ENCODE measurements around the gene MIPOL1.
"Not testable (repeated sequence)": the region's sequence is repeated elsewhere in the genome, so short reads cannot be mapped to it uniquely, and the experiment has no call there.

The MIPOL1 gene

GRCh38 chr14:37457334-37457733, 259.6 kb downstream of the MIPOL1 start:
- no peak overlapping the region for H3K4me3 ChIP-seq (ENCODE audit: low read depth, low read length)
- no peak for DNase-seq (ENCODE audit: low read depth)
- TF ChIP-seq CTCF (IDR thresholded peaks at IDR 0.05; ENCODE audit: insufficient read depth, low read depth, low read length, missing control alignments) = no peak

GRCh38 chr14:37462426-37462825, 264.7 kb downstream of the MIPOL1 start:
- H3K4me3 ChIP-seq (ENCODE audit: low read depth, low read length) = not testable (repeated sequence)

GRCh38 chr14:37464192-37464858, 266.6 kb downstream of the MIPOL1 start:
- DNase-seq (ENCODE audit: low read depth) = no peak
- TF ChIP-seq CTCF (IDR thresholded peaks at IDR 0.05; ENCODE audit: insufficient read depth, low read depth, low read length, missing control alignments) = no peak
- no peak overlapping the region for H3K4me3 ChIP-seq (ENCODE audit: low read depth, low read length)

More at GRCh38 chr14:37462426-37462825, 264.7 kb downstream of the MIPOL1 start:
- not testable (repeated sequence) for DNase-seq (ENCODE audit: low read depth)

GRCh38 chr14:37466003-37466622, 268.4 kb downstream of the MIPOL1 start:
- TF ChIP-seq CTCF (IDR thresholded peaks at IDR 0.05; ENCODE audit: insufficient read depth, low read depth, low read length, missing control alignments) = no peak
- no peak for DNase-seq (ENCODE audit: low read depth)
- H3K4me3 ChIP-seq (ENCODE audit: low read depth, low read length) = no peak overlapping the region

GRCh38 chr14:37466623-37467088, 268.9 kb downstream of the MIPOL1 start:
- no peak overlapping the region for H3K4me3 ChIP-seq (ENCODE audit: low read depth, low read length)
- no peak for DNase-seq (ENCODE audit: low read depth)
- no peak for TF ChIP-seq CTCF (IDR thresholded peaks at IDR 0.05; ENCODE audit: insufficient read depth, low read depth, low read length, missing control alignments)

- DNase-seq (ENCODE audit: low read depth) = no peak
- TF ChIP-seq CTCF (IDR thresholded peaks at IDR 0.05; ENCODE audit: insufficient read depth, low read depth, low read length, missing control alignments) = no peak
- no peak overlapping the region for H3K4me3 ChIP-seq (ENCODE audit: low read depth, low read length)
These were observed 271.9 kb downstream of the MIPOL1 start for GRCh38 chr14:37469650-37470049.

GRCh38 chr14:37470251-37470650, 272.5 kb downstream of the MIPOL1 start:
- no peak for TF ChIP-seq CTCF (IDR thresholded peaks at IDR 0.05; ENCODE audit: insufficient read depth, low read depth, low read length, missing control alignments)

More at GRCh38 chr14:37470251-37470650, 272.5 kb downstream of the MIPOL1 start:
- no peak for DNase-seq (ENCODE audit: low read depth)
- H3K4me3 ChIP-seq (ENCODE audit: low read depth, low read length) = no peak overlapping the region
